Activated CD4-positive, alpha-beta T cell treated with anti-CD3 and anti-CD28 coated beads for 36 hours (primary cell): Measurements from ENCODE around the gene TRPC4AP. TPM values are rescaled to one million over a fixed set of nuclear protein-coding genes. Genes with fewer than 3 reads are reported as not detected.

Experiments used
- ATAC-seq: fragments of 200-7000 bp; cut with Tn5 transposase; one replicate; pipeline ENCODE4 v1.10.0; 2021; ENCODE audit warnings: mild to moderate bottlenecking, moderate library complexity
- CTCF ChIA-PET: fragments of 350-600 bp; sonication (Branson Sonifier 250); formaldehyde crosslinking; loops from one replicate; lab custom pipeline; 2021; ENCODE audit warnings: antibody characterized with exemption; lab: Charles Lee
- POLR2A ChIA-PET: fragments of 350-600 bp; sonication (Branson Sonifier 250); formaldehyde crosslinking; loops from one replicate; lab custom pipeline; 2021; ENCODE audit warnings: antibody characterized with exemption, inconsistent platforms; lab: Charles Lee
- DNase-seq: peaks from one replicate; pipeline ENCODE4 v3.0.0-alpha.2; 2020
- H3K27ac Mint-ChIP-seq: one replicate; pipeline ENCODE4 v1.8.0; 2021; ENCODE audit warnings: mixed read lengths
- H3K27me3 Mint-ChIP-seq: one replicate; pipeline ENCODE4 v1.8.0; 2021; ENCODE audit warnings: mixed read lengths
- H3K36me3 Mint-ChIP-seq: one replicate; pipeline ENCODE4 v1.8.0; 2021; ENCODE audit warnings: low read depth, mixed read lengths
- H3K4me1 Mint-ChIP-seq: one replicate; pipeline ENCODE4 v1.8.0; 2021; ENCODE audit warnings: mixed read lengths
- H3K4me3 Mint-ChIP-seq: one replicate; pipeline ENCODE4 v1.8.0; 2021; ENCODE audit warnings: mild to moderate bottlenecking, moderate library complexity, mixed read lengths
- H3K9me3 Mint-ChIP-seq: one replicate; pipeline ENCODE4 v1.8.0; 2021; ENCODE audit warnings: low read depth, mixed read lengths
- intact Hi-C, 2 experiments: fragments of 100-400 bp; cut with DNase I in 1 of 2; cut with micrococcal nuclease in 1 of 2; formaldehyde crosslinking; loops; one replicate each; pipeline versions ENCODE4 v1.14.2 to v1.15.1; 2022 to 2024; cut with DNase I, micrococcal nuclease
- total RNA-seq, 2 experiments: library from RNA; stranded (reverse); gene quantifications; one replicate each; pipeline ENCODE4 v1.2.3, GENCODE V29; 2021

Gene TRPC4AP
- total RNA-seq, 2 experiments from 2014 or later, result 36.0 to 39.6 TPM

DNA sequence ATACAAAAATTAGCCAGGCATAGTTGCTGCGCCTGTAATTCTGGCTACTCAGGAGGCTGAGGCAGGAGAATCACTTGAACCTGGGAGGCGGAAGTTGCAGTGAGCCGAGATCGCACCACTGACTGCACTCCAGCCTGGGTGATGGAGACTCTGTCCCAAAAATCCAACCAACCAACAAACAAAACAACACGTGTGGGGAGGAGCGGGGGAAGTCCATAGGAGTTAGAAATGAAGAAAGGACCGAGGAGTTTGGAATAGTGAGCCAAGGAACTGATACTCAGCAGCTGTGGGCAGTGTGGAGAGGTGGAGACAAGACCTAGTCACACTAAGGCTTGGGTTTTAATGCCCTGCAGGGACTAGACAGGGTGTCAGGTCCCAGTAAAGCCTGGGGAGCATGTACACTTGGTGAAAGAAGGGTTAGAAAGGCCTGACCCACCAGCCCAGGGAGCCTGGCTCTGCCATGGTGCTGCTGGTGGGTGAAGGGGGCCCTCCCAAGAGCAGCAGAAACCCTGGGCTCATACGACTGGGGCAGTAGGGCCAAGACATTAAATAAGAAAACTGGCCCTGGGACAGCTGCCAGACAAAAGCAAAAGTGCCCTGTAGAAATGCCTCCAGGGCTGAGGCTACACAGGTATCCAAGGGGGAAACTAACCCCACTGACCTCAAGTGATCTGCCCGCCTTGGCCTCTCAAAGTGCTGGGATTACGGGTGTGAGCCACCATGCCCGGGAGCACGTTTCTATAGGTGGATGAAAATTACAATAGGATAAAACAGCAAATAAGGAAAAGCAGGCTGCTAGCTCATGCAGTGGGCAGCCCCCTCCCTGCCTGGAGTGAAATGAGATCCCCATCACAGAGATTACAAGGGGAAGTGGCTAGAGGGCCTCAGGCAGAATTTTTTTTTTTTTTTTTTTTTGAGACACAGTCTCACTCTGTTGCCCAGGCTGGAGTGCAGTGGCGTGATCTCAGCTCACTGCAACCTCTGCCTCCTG is 78.9 kb downstream of the TRPC4AP start:
- Mint-ChIP-seq H3K9me3 (no peaks in the 10 kb centered on the region), H3K4me3 (no peak overlapping the region), H3K4me1 (no peaks in the 10 kb centered on the region), H3K27me3 (no peaks in the 10 kb centered on the region), H3K27ac (no peak overlapping the region), H3K36me3 (peaks cover 38% of the 10 kb centered on the region)
- ATAC-seq (no peak), DNase-seq (no peak)
- ChIA-PET CTCF (interaction anchor here (0.5 to 0.7 kb wide), 2 partner anchors 26 to 646 kb away, joined by 3 read pairs; no protein-coding TSS in a partner anchor), POLR2A (no interaction called here)
- intact Hi-C loops, result no loop called here

DNA sequence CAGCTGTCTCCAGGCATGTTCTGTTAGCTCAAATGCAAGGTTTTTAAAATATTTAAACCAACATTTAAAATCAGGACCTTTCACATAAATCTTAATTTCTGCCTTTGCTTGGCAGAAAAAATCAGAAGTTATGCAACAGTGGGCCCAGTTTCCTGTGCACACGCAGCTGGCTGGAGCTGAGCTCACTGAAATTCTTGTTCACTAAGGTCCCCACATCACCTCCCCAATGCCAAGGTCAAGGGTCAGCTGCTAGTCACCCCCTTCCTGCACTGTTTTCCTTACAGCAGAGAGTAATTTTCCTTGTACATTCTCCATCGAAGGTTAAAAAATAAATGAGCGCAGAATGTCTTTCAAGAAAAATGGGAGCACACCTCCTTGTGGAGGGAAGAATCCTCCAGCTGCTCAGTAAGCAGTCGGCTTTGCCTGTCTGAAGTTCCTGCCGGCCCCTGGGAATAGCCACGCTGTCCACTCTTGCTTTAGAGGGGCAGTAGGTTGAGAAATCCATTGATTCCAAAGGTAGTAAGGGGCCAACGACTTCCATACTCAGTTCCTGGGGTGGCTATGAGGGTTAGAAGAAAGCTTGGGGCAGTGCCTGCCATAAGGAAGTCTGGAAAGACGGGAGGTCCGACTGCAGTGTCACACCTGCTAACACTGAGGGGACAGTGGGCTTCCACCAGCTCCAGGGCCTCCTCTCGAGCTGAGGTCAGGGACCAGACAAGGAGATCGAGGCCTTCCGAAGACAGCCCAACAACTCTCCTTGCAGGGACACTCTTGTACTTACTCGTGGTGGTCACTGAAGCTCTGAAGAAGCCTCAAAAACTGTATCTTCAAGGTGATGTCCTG is 80.2 kb downstream of the TRPC4AP start:
- ChIA-PET POLR2A (interaction anchor here (0.6 kb wide), 1 partner anchor 12 kb away, joined by 3 read pairs; no protein-coding TSS in a partner anchor), CTCF (interaction anchor here (0.6 to 0.7 kb wide), 3 partner anchors 9 to 1235 kb away, joined by 3 read pairs; no protein-coding TSS in a partner anchor)
- Mint-ChIP-seq H3K4me1 (no peaks in the 10 kb centered on the region), H3K9me3 (no peaks in the 10 kb centered on the region), H3K4me3 (no peak overlapping the region), H3K36me3 (peaks cover 35% of the 10 kb centered on the region), H3K27ac (no peak overlapping the region), H3K27me3 (no peaks in the 10 kb centered on the region)
- ATAC-seq, result no peak
- DNase-seq, result no peak
- intact Hi-C loops, result no loop called here

DNA sequence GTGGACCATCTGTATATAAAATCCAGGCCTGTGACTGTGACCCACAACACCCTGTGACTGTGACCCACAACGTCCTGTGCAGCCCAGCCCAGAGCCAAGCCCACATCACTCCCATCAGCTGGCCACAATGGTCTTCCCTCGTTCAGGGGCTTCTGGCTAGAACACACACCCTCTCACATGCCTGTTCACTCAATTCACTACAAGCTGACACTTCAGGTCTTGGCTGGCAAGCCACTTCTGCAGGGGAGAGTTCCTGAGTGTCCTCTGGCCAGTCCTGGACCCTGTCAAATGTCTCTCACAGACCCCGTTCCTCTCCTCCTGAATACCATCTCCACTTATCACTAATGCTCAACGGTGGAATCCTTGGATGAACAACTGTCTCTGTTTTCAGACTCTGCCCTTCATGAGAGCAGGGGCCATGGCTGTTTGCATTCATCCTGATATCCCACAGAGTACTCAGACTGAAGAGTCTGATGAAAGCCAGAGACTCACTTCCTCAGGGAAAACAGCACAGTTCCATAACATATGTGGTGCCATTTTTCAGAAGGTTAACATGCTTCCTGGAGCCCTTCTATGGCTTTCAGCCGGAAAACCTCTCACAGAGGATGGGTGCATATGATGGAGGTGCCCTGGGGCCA is 80.9 kb downstream of the TRPC4AP start:
- DNase-seq (no peak), ATAC-seq (no peak)
- Mint-ChIP-seq H3K27ac (no peak overlapping the region), H3K36me3 (peaks cover 35% of the 10 kb centered on the region), H3K4me1 (no peaks in the 10 kb centered on the region), H3K9me3 (no peaks in the 10 kb centered on the region), H3K27me3 (no peaks in the 10 kb centered on the region), H3K4me3 (no peak overlapping the region)
- POLR2A ChIA-PET, result interaction anchor here (0.6 kb wide), 1 partner anchor 203 kb away, joined by 3 read pairs; no protein-coding TSS in a partner anchor
- CTCF ChIA-PET, result interaction anchor here (0.6 kb wide), 2 partner anchors 9 to 1235 kb away, joined by 3 read pairs; no protein-coding TSS in a partner anchor
- intact Hi-C loops, result no loop called here

DNA sequence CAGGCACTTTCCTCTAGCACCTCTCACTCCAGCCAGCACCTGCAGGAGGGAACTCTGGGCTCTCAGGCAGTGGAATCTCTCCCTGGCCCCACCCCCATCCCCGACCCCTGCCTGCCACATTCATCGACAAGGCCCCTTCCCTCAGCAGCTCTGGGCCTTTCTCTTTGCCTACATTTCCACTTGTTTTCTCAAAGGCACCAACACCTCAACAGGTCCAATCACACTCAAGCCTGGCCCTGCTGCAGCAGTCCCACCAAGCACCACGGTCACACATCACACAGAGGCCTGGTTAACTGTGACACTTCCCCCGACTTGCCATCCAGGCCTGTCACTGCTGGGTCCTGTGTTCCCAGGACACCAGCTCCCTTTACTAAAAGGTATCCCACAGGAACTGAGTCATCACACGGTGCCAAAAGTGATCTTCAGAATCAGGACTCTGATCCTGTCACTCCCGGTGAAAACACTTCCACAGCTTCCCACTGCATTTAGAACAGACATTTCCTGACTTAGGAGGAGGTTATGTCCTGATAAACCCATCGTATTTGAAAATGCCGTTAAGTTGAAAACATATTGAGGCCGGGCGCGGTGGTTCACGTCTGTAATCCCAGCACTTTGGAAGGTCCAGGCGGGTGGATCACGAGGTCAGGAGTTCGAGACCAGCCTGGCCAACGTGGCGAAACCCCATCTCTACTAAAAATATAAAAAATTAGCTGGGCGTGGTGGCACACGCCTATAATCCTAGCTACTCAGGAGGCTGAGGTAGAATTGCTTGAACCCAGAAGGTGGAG is 82.0 kb downstream of the TRPC4AP start:
- no peak for DNase-seq
- Mint-ChIP-seq H3K4me1 (no peaks in the 10 kb centered on the region), H3K27ac (peak overlapping the region; percentile 32), H3K9me3 (no peaks in the 10 kb centered on the region), H3K27me3 (no peaks in the 10 kb centered on the region), H3K4me3 (no peak overlapping the region), H3K36me3 (peaks cover 33% of the 10 kb centered on the region)
- ChIA-PET POLR2A (no interaction called here), CTCF (no interaction called here)
- no peak for ATAC-seq
- intact Hi-C loops, result no loop called here

- ATAC-seq, result no peak
- ChIA-PET CTCF (no interaction called here), POLR2A (no interaction called here)
- H3K27ac Mint-ChIP-seq, result no peak overlapping the region
- intact Hi-C loops, result no loop called here
- H3K9me3 Mint-ChIP-seq, result no peaks in the 10 kb centered on the region
- no peaks in the 10 kb centered on the region for H3K4me1 Mint-ChIP-seq
- H3K4me3 Mint-ChIP-seq, result no peak overlapping the region
- DNase-seq, result no peak
- H3K27me3 Mint-ChIP-seq, result no peaks in the 10 kb centered on the region
- H3K36me3 Mint-ChIP-seq, result peaks cover 28% of the 10 kb centered on the region
Observed at GRCh38 chr20:35009665-35010328, 82.8 kb downstream of the TRPC4AP start.

DNA sequence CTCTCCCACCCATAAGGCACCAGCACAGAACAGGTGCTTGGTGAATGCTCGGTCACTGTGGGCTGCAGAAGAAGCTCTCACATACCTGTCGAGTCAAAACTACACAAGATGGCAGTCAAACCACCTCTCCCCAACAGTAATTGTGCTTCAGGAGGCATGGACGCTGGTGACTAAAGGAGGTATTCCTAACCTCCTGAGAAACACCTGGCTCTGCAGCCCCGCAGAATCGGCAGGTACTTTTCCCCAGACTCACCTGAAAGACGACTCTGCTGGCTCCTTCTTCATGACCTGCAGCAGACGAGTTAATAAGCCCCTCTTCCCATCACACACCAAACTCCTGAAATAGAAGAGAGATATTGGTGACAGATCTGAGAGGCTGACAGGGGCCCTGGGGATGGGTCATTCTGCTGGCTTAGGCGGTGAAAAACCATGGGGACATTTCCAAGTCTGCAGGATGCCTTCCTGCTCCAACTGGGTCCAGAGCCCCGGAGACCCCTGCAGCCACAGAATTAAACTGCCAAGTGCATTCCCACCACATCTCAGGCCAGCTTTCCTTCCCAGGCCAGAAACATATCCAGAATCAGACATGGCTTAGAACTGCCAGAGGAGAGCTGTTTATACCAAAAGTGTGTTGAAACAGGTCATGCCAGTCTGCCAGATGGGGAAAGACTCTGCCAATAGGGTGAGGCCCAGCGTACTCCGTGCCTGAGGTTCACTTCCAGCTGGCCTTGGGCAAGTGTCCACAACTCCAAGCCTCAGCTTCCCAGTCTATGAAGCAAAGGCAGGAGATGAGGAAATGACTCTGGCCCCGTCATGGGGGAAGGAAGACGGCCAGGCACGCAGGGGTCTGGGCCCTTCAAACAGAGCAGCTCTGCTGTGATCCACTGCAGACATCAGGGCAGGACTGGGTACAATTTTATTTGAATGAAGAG is 83.9 kb downstream of the TRPC4AP start:
- no peaks in the 10 kb centered on the region for H3K27me3 Mint-ChIP-seq
- intact Hi-C loops, result no loop called here
- CTCF ChIA-PET, result interaction anchor here (0.6 kb wide), 1 partner anchor 17 kb away, joined by 3 read pairs; no protein-coding TSS in a partner anchor
- H3K4me1 Mint-ChIP-seq, result no peaks in the 10 kb centered on the region
- peaks cover 30% of the 10 kb centered on the region for H3K36me3 Mint-ChIP-seq
- ATAC-seq, result no peak
- POLR2A ChIA-PET, result no interaction called here
- no peaks in the 10 kb centered on the region for H3K9me3 Mint-ChIP-seq
- no peak overlapping the region for H3K4me3 Mint-ChIP-seq
- no peak for DNase-seq
- no peak overlapping the region for H3K27ac Mint-ChIP-seq

DNA sequence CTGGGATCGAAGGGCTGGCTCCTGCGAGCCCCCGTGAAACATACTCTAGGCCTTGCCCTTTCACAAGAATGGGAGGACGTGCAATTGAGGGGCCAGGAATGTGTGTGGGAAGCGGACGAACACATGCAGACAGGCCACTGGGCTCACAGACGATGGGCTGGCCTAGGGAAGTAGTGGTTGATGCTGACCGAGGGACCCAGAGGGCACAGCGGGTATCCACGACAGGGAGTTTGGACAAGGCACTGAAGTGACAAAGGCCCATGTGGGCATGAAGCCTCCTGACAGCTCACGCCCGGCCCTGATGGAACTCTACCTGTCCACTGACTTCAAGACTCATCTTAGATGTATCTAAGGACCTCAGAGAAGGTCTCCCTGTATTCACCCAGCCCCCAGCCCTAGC is 84.7 kb downstream of the TRPC4AP start:
- intact Hi-C loops, result no loop called here
- DNase-seq (no peak), ATAC-seq (no peak)
- Mint-ChIP-seq H3K27me3 (no peaks in the 10 kb centered on the region), H3K4me3 (no peak overlapping the region), H3K27ac (no peak overlapping the region), H3K4me1 (no peaks in the 10 kb centered on the region), H3K9me3 (no peaks in the 10 kb centered on the region), H3K36me3 (peaks cover 31% of the 10 kb centered on the region)
- CTCF ChIA-PET, result interaction anchor here (0.6 kb wide), 1 partner anchor 17 kb away, joined by 3 read pairs; no protein-coding TSS in a partner anchor
- POLR2A ChIA-PET, result no interaction called here

- peaks cover 31% of the 10 kb centered on the region for H3K36me3 Mint-ChIP-seq
- no peak overlapping the region for H3K27ac Mint-ChIP-seq
- no peaks in the 10 kb centered on the region for H3K9me3 Mint-ChIP-seq
- CTCF ChIA-PET, result interaction anchor here (0.5 kb wide), 1 partner anchor 357 kb away, joined by 3 read pairs; no protein-coding TSS in a partner anchor
- no peaks in the 10 kb centered on the region for H3K27me3 Mint-ChIP-seq
- POLR2A ChIA-PET, result no interaction called here
- no peaks in the 10 kb centered on the region for H3K4me1 Mint-ChIP-seq
- intact Hi-C loops, result no loop called here
- ATAC-seq, result no peak
- DNase-seq, result no peak
- H3K4me3 Mint-ChIP-seq, result no peak overlapping the region
Observed at GRCh38 chr20:35007413-35007812, 85.2 kb downstream of the TRPC4AP start.

- Mint-ChIP-seq H3K9me3 (no peaks in the 10 kb centered on the region), H3K4me1 (no peaks in the 10 kb centered on the region), H3K27ac (no peak overlapping the region), H3K4me3 (no peak overlapping the region), H3K36me3 (peaks cover 28% of the 10 kb centered on the region), H3K27me3 (no peaks in the 10 kb centered on the region)
- POLR2A ChIA-PET, result no interaction called here
- DNase-seq (peak; percentile 2), ATAC-seq (no peak)
- intact Hi-C loops, result no loop called here
- CTCF ChIA-PET, result no interaction called here
Observed at GRCh38 chr20:35006531-35006971, 86.1 kb downstream of the TRPC4AP start.
